Endodermal cell (in vitro differentiated cells): ENCODE measurements around the gene MBD4. TPM values are rescaled to one million over a fixed set of nuclear protein-coding genes. Genes with fewer than 3 reads are reported as not detected.
A peak's percentile ranks its signal among the peaks of the same experiment; 100 is the strongest.

ENCODE experiments used
- DNase-seq: peaks from one replicate; pipeline ENCODE4 v3.0.0-alpha.2; 2017
- H3K27ac ChIP-seq: 2 replicates; pipeline ENCODE4 v1.5.1; 2013; ENCODE audit warnings: mild to moderate bottlenecking, low read depth, low read length, moderate library complexity
- H3K27me3 ChIP-seq: 2 replicates; pipeline ENCODE4 v1.6.1; 2013; ENCODE audit warnings: mild to moderate bottlenecking, low read length, moderate library complexity; ENCODE audit not compliant: insufficient read depth, control insufficient read depth, poor library complexity, severe bottlenecking
- H3K36me3 ChIP-seq: 2 replicates; pipeline ENCODE4 v1.7.0; 2013; ENCODE audit warnings: mild to moderate bottlenecking, low read length, moderate library complexity; ENCODE audit not compliant: control insufficient read depth, insufficient read depth
- H3K4me1 ChIP-seq: one replicate; pipeline ENCODE4 v1.7.0; 2013; ENCODE audit warnings: low read length; ENCODE audit not compliant: control insufficient read depth, insufficient read depth
- H3K4me3 ChIP-seq: 2 replicates; pipeline ENCODE4 v1.5.1; 2013; ENCODE audit warnings: mild to moderate bottlenecking, low read length, moderate library complexity
- H3K9ac ChIP-seq: 2 replicates; pipeline ENCODE4 v1.6.1; 2013; ENCODE audit warnings: mild to moderate bottlenecking, low read length, moderate library complexity; ENCODE audit not compliant: poor library complexity, severe bottlenecking; ENCODE audit errors: extremely low read depth
- H3K9me3 ChIP-seq: 2 replicates; pipeline ENCODE4 v1.6.1; 2013; ENCODE audit warnings: mild to moderate bottlenecking, low read length, moderate library complexity; ENCODE audit not compliant: control insufficient read depth
- H3K27ac Mint-ChIP-seq: 2 replicates; pipeline ENCODE4 v1.8.0; 2020; ENCODE audit warnings: mixed read lengths
- H3K27me3 Mint-ChIP-seq: 2 replicates; pipeline ENCODE4 v1.8.0; 2021; ENCODE audit warnings: mild to moderate bottlenecking, mixed read lengths; ENCODE audit not compliant: insufficient read depth
- H3K36me3 Mint-ChIP-seq: 2 replicates; pipeline ENCODE4 v1.8.0; 2020; ENCODE audit warnings: low read depth, mixed read lengths
- H3K4me1 Mint-ChIP-seq: 2 replicates; pipeline ENCODE4 v1.8.0; 2020; ENCODE audit warnings: mixed read lengths
- H3K4me3 Mint-ChIP-seq: 2 replicates; pipeline ENCODE4 v1.8.0; 2020; ENCODE audit warnings: mild to moderate bottlenecking, moderate library complexity, mixed read lengths
- H3K9me3 Mint-ChIP-seq: 2 replicates; pipeline ENCODE4 v1.8.0; 2020; ENCODE audit warnings: mild to moderate bottlenecking, mixed read lengths
- WGBS, 2 experiments: methylation state at CpG; one replicate each; pipeline versions ENCODE4 v1.1.5 to v1.1.7; 2013; ENCODE audit warnings: missing lambda C conversion rate in 2 of 2, mixed read lengths in 1 of 2; ENCODE audit not compliant: insufficient coverage in 1 of 2, insufficient read length in 1 of 2; 5-methylcytosine and 5-hydroxymethylcytosine counted together
- total RNA-seq, 2 donors: library from RNA; stranded (reverse); fragmentation: NEBNext Ultra II Directional in 1 of 2; extraction: Animal tissue kit (Norgen Biotek cat#: 25700) in 1 of 2; gene quantifications; 2 replicates in 1 of 2; 3 replicates in 1 of 2; pipeline ENCODE4 v1.2.1, GENCODE V29; 2021
- TF ChIP-seq, protein P1 (sequence below): fragments of 200-600 bp; sonication (generic); conservative IDR thresholded peaks from 2 replicates; pipeline ENCODE4 v1.5.0; 2021; ENCODE audit warnings: antibody characterized with exemption, mild to moderate bottlenecking

Gene MBD4
- total RNA-seq, 2 donors from 2014 or later, result 39.5 to 45.5 TPM

DNA sequence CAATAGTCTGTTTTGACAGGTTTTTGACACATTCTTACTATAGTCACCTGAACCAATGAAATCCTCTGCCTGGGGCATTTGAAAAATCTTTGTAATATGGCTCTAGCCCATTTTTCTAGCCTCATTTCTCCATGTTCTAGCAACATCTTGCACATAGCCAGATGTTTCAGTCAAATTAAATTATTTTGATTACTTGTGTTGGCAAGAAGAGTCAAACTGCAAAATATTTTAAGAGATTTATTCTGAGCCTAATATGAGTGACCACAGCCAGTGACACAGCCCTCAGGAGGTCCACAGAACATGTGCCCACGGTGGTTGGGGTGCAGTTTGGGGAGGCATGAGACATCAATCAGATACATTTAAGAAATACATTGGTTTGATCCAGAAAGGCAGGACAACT, 7.2 kb upstream of the MBD4 start:
- TF ChIP-seq, protein P1, sequence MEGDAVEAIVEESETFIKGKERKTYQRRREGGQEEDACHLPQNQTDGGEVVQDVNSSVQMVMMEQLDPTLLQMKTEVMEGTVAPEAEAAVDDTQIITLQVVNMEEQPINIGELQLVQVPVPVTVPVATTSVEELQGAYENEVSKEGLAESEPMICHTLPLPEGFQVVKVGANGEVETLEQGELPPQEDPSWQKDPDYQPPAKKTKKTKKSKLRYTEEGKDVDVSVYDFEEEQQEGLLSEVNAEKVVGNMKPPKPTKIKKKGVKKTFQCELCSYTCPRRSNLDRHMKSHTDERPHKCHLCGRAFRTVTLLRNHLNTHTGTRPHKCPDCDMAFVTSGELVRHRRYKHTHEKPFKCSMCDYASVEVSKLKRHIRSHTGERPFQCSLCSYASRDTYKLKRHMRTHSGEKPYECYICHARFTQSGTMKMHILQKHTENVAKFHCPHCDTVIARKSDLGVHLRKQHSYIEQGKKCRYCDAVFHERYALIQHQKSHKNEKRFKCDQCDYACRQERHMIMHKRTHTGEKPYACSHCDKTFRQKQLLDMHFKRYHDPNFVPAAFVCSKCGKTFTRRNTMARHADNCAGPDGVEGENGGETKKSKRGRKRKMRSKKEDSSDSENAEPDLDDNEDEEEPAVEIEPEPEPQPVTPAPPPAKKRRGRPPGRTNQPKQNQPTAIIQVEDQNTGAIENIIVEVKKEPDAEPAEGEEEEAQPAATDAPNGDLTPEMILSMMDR, result no peak
- H3K27me3 ChIP-seq, result no peaks in the 10 kb centered on the region
- peak overlapping the region; percentile 41 for H3K4me3 ChIP-seq
- H3K36me3 ChIP-seq, result peaks cover 6% of the 10 kb centered on the region
- peaks cover 36% of the 10 kb centered on the region for H3K4me1 ChIP-seq
- H3K9me3 ChIP-seq, result no peaks in the 10 kb centered on the region
- Mint-ChIP-seq H3K4me3 (no peak overlapping the region), H3K9me3 (no peaks in the 10 kb centered on the region), H3K36me3 (peaks cover 3% of the 10 kb centered on the region), H3K27ac (peak overlapping the region; percentile 94), H3K4me1 (peaks cover 76% of the 10 kb centered on the region), H3K27me3 (no peaks in the 10 kb centered on the region)
- 83 to 85% methylated on average over 1 of the region's 1 CpG for WGBS, 2 experiments
- H3K27ac ChIP-seq, result no peak overlapping the region
- DNase-seq, result no peak
- peak overlapping the region; percentile 46 for H3K9ac ChIP-seq

DNA sequence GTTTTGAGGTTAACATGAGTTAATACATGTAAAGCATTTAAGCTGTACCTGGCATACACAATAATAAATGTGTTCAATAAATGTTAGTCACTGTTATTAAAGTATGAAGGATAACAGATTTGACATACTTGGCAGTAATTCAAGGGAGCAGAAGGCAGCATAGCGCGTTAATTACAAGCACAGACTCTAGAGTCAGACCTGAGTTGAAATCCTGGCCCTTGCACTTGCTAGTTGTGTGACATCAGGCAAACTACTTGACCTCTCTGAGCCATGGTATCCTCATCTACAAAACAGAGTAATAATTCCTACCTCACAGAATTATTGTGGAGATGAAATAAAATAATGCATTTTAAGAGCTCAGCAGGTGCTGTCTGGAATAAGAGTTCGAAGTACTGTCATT, 5.7 kb upstream of the MBD4 start:
- H3K4me1 ChIP-seq, result peaks cover 39% of the 10 kb centered on the region

DNA sequence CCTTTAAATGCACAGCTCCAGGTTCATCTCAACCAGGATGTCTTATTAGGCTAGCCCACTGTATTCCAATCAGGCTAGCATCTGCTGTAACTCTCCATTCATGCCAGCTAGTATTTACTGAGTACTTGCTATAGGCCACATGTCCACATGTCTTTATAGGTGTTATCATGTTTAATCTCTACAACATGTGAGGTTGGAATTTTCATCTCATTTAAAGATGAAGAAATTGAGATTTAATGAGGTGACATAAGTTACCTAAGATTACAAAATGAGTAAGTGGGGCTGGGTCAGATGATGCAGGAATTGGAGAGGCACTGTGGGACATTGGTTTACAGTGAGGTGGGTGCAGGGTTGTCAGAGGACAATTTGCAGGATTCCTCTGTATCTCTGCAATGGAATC, 3.2 kb upstream of the MBD4 start:
- Histone ChIP-seq H3K9me3 (no peaks in the 10 kb centered on the region), H3K36me3 (peaks cover 1% of the 10 kb centered on the region), H3K9ac (no peak overlapping the region), H3K27me3 (no peaks in the 10 kb centered on the region), H3K4me3 (peak overlapping the region; percentile 44), H3K27ac (no peak overlapping the region), H3K4me1 (peaks cover 35% of the 10 kb centered on the region)
- TF ChIP-seq, protein P1, result no peak
- DNase-seq, result no peak
- peaks cover 3% of the 10 kb centered on the region for H3K36me3 Mint-ChIP-seq
- H3K4me3 Mint-ChIP-seq, result no peak overlapping the region
- H3K4me1 Mint-ChIP-seq, result peaks cover 65% of the 10 kb centered on the region
- no peaks in the 10 kb centered on the region for H3K27me3 Mint-ChIP-seq
- no peaks in the 10 kb centered on the region for H3K9me3 Mint-ChIP-seq
- no peak overlapping the region for H3K27ac Mint-ChIP-seq

More for the DNA sequence above, 5.7 kb upstream of the MBD4 start:
- no peak for DNase-seq
- TF ChIP-seq, protein P1, result no peak
- Mint-ChIP-seq H3K36me3 (peaks cover 2% of the 10 kb centered on the region), H3K4me3 (no peak overlapping the region), H3K27me3 (no peaks in the 10 kb centered on the region), H3K9me3 (no peaks in the 10 kb centered on the region), H3K27ac (no peak overlapping the region), H3K4me1 (peaks cover 82% of the 10 kb centered on the region)
- Histone ChIP-seq H3K27ac (no peak overlapping the region), H3K9ac (no peak overlapping the region), H3K27me3 (no peaks in the 10 kb centered on the region), H3K9me3 (no peaks in the 10 kb centered on the region), H3K4me3 (no peak overlapping the region), H3K36me3 (no peaks in the 10 kb centered on the region)
- WGBS, 2 experiments, result 98 to 100% methylated on average over 2 to 3 of the region's 3 CpGs
